Dermis microvascular lymphatic vessel endothelial cell (primary cell): ENCODE measurements around the gene GMPR2. TPM values are rescaled to one million over a fixed set of nuclear protein-coding genes. Genes with fewer than 3 reads are reported as not detected.
"Not testable (repeated sequence)": the region's sequence is repeated elsewhere in the genome, so short reads cannot be mapped to it uniquely, and the experiment has no call there.

Experiments
- DNase-seq, 2 donors: peaks; one replicate each; pipeline versions ENCODE4 v3.0.0 to v3.0.0-alpha.2; 2010; ENCODE audit warnings: low read depth in 2 of 2
- total RNA-seq: library from RNA; depleted of rRNA; stranded (reverse); fragments of >200 nt; gene quantifications from 2 replicates; pipeline ENCODE4 v1.2.1, GENCODE V29; 2014

The GMPR2 gene
- total RNA-seq, 1 donor from 2014 or later, result 81.9 TPM

DNA sequence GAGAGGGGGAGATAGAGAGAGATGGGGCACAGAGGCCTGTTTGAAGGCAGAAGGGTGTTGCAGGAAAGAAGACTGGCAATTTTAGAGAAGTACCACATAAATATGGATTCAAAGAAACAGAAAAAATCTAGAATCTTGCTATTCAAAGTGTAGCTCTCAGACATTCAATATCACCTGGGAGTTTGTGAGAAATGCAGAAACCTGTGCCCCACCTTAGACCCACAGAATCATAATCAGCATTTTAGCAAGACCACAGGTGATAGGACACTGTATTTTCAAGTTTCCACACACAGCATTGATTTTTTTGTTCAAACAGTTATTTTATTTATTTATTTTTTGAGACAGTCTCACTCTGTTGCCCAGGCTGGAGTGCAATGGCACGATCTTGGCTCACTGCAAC is 3.8 kb upstream of the GMPR2 start:
- DNase-seq, result no peak

DNA sequence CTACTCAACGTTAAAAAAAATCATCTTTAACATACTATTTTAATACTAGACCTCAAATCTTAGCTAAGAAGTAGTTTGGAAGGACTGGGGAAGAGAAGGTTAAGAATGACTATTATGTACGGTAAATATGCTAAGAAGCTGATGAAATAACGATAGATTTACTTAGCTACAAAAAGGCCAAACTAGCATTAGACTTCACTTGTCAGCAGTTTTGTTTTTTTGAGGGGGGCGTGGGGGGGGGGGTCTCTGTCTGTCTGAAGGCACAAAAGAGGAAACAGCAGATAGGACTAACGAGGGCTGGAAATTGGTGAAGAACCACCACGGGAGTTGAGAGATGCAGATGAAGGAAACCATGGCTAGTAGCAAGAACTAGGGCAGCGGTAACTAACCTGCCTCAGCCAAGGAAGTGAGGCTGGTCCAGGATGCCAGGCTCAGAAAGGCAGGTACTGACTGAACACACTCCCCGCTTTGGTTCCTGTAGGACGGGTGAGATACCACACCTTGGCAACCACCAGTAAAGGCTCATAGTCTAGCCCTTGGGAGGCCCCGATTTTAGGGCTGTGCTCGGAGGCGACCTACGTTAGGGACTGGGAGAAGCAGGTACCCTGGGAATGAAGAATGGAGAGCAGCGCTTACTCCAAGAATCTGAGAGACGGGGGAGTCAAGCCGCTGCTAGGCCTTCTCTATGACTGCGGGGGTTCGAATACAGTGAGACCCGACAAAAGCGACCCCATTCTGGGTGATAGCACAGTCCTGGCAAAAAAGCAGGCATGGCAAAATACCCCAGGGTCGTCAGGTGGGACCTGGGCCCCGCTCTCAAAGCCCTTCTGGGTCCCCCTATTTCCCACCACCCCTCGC is 1.2 kb upstream of the GMPR2 start:
- DNase-seq, result peak in 1 of 2 donors; percentile 17

DNA sequence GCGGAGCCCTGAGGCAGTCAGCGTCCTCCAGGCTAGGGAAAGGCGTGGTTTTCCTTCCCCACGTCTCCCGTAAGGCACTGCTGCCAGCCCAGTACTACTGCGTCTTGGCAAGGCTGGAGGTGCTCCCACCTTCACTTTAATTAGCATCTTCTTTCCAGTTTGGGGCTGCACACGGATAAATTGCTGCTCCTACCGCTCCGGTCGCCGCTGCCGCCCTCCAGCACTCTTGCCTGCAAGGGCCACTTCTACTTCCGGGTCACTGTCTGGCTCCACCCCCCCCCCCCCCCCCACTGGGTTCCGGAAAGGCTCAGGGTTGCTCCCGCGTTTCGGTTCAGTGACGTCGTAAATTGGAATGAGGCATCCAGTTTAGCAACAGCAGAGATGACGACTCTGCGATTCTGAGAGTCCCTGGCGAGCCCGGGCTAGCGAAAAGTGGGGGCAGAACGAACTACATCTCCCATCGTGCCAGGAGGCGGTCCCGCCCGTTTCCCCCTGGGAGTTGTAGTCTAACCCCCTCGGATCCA is 546 bp upstream of the GMPR2 start, which contains the start of gene NEDD8:
NEDD8 (minus strand) TSS at position 247 of the 524 bp plus-strand sequence; CDS start at position 147, 100 bp downstream.
- DNase-seq, result peak; percentile 93 to 96

DNA sequence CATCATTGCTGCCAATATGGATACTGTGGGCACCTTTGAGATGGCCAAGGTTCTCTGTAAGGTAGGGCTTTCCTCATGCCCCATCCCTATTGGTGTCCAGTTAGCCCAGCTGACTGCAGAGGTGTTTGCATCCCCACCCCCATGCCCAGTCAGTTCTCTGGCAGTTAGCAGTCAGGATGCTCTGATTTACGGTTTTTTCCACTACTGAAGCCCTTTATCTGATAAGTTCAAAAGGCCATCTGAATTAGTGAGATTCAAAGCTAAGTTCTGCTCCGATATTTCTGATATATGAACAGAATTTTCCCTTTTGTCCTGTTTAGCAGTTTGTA is 773 bp downstream of the GMPR2 start:
- DNase-seq, result peak; percentile 24 to 47

DNA sequence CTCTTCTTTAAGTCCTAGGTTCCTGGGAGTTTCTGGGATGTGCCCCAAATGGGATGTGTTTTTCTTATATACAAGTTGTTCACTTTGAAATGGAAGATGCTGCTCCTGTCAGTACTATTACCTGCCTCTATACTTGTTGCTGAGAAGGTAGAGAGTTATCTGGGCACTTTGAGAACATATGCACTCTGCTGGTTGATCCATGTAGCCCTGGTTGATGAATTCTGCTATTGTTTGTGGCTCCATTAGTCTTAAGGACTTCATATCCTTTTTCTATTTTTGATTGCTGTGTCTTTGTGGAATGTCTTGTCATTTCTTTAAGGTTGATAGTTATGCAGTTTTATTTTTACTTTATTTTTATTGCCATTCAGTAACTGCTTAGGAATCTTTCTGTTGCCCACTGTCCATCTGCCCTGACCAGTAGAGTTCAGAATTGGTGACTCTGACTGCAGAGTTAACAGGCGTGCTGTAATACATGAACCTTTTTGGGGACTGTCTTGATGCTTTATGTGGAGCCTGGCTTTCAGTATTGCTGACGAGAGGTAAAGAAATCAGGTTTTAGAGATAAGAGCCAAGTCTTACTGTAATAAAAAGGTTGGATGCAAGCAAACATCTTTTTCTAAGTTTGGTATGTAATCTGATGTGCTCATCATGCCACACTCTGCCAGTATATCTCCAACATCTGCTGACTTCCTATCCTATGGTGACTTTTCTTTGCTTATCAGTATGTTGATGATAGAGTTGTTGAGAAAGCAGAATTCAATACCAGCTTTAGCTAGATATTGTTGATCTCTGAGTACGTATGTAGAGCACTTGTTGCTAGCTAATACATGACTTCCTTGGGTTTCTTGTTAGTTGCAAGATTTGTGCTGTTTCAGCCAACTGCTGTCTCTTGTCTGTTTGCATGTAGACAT is 1.6 kb downstream of the GMPR2 start:
- DNase-seq, result no peak

DNA sequence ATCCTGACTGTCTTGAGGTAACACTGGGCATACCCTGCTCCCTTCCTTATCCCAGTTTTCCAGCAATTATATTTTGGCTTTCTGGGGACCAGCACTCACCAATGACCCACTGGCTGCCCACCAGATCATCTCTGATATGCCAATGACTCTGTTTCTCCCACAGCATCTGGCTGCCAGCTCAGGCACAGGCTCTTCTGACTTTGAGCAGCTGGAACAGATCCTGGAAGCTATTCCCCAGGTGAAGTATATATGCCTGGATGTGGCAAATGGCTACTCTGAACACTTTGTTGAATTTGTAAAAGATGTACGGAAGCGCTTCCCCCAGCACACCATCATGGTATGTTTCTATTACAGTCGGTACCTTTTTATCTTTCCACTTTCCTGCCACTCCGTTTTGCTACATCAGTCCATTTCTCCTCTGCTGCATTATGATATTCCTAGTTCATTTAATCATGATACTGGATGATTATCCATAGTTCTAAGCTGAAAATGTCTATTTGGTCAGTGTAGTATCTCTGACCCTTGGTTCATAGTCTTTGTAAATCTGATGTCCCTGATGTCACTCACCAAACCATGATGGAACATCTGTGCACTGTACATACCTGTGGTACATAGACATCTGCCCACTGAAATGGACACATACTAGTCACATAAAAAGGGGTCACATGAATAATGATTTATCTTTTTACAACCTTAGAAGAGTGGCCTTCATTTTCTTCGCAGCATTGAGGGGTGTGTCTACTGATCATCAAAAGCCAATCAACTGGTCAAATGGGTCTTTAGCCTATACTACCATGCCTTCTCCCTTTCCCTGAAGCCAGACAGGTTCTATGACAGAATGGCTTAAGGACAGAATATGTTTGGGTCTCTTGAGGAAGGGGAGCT is 3.3 kb downstream of the GMPR2 start:
- DNase-seq, result no peak

DNA sequence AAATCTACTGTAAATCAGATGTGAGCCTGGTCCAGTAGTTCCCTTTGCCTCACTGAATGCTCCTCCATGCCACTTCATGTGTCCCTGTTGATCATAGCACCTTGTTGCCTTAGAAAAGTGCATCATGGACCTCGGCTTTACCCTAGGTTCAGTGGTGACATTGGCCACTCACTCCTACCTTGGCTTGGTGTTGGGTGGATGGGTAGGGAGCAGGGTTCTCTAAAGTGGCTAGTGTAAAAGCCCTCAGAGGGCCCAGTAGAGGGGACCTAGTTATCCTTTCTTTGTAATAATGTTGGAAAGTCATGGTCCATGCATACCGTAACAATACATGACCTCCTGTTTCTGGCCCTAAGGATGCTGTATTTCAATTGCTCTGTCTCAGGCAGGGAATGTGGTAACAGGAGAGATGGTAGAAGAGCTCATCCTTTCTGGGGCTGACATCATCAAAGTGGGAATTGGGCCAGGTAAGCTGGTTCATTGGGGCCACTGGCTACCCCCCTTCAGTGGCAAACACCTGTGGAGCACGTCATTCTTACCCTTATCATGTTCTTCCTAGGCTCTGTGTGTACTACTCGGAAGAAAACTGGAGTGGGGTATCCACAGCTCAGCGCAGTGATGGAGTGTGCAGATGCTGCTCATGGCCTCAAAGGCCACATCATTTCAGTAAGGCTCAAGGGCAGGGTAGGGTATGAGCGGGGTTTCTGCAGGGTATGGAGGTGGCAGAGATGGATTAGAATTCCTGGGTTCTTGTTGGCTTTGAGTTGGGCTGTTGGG is 4.1 kb downstream of the GMPR2 start:
- DNase-seq, result no peak

DNA sequence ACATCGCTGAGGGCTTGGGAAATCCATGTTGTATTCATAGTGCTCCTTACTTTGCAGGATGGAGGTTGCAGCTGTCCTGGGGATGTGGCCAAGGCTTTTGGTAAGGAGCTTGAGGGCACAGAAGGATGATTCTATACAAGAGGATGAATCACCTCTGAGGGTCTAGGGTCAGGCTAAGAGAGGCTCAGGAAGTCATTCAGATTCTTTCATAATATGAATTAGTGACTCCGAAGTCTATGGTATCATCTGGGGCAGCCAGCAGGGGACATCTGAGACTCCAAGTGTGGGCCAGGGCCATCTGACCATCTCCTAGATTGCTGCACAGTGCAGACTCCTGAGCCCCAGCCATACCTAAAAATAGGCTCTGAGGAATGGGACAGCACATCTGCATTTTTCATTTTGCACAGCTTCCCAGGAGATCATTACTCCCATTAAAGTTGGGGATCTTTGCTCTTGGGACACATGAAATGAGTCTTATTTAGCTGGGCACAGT is 4.8 kb downstream of the GMPR2 start:
- no peak for DNase-seq

DNA sequence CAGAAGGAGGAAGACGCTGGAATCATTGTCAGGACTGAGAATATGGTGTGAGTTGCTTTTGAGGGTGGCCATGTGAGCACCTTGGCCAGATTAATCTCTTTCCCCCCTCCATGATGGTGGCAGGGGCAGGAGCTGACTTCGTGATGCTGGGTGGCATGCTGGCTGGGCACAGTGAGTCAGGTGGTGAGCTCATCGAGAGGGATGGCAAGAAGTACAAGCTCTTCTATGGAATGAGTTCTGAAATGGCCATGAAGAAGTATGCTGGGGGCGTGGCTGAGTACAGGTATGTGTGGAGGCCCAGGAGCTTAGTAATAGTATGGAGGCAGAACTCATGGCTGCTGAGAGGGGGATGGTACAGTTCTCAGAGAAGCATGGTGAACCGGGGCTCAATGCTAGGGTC is 5.4 kb downstream of the GMPR2 start:
- no peak for DNase-seq

DNA sequence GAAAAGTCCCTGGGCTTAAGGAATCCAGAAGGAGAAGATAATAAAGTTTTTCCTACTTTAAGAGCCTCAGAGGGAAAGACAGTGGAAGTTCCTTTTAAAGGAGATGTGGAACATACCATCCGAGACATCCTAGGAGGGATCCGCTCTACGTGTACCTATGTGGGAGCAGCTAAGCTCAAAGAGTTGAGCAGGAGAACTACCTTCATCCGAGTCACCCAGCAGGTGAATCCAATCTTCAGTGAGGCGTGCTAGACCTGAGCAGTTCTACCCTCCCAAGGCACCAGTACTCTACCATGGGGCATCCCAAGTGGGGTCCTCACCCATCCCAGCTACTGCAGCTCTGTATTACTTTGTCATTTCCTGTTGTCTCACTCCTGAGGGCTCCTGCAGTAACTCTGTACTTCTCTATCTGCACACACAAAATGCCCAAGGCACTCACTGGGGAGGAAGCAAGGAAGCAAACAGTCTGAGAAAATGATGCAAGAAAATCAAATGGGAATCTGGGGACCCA is 5.9 kb downstream of the GMPR2 start:
- DNase-seq, result no peak

DNA sequence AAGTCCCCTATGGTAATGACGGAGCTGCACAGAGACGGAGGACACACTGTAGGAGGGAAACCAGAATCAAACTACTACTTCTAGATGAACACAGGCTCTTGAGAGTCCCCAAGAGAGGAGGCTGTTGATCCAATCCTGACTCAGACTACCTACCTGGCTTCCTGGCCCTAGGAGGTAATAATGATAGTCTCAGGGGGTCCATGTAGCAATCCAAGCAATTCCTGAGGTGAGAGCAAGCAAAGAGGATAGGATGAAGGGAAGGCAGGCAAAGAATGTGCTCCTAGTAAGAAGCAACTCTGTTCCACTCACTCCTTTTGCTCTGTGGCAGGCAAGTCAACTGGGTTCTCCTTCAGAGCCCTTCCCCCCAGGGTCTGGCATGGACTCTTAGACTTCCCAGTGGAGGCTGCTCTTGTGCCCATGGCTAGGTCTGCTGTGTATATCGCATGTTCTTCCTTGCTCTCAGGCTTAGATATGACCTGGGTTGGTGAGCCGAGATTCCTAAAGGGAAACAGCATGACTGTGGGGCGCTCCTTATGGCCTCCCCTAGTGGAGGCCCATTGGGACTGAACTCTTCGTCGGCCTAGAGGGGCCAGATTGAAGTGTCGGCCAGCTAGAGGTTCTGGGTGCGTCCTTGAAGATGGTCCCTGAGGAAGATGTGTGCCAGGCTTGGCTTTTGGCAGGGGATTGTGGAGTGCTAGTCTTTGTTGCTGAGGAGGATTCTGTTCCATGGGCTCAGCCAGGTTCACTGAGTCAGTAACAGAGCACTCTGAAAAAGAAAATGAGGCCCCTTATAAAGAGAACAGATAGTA is 7.6 kb downstream of the GMPR2 start:
- DNase-seq, result no peak

DNA sequence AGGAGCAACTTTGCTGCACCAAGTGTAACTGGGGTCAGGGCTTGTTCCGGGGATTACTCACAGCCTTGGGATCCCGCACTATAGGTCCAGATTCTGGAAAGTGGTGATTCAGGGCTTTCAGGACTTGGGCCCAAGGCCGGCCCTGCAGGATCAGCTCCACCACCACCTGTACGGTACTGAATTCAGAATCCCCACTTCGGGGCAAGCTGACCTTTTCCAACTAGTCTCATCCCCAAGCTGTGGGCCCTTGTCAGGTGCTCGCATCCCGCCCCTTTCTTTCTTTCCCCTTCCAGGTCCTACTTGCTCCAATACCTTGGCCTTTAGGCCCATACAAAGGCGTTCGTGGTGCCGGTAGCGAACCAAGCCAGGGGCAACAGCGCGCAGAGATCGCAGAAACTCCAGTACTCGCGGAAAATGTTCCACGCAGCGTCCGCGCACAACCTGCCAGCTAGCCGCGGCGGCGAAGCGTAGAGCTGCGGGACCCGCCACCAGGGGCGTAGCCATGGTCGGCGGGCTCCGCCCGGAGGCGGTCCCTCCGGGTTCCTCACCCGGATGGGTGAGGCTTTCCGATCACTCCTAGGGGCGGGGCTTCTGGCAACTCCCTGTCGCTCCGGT is 9.2 kb downstream of the GMPR2 start:
- DNase-seq, result peak; percentile 87 to 92

DNA sequence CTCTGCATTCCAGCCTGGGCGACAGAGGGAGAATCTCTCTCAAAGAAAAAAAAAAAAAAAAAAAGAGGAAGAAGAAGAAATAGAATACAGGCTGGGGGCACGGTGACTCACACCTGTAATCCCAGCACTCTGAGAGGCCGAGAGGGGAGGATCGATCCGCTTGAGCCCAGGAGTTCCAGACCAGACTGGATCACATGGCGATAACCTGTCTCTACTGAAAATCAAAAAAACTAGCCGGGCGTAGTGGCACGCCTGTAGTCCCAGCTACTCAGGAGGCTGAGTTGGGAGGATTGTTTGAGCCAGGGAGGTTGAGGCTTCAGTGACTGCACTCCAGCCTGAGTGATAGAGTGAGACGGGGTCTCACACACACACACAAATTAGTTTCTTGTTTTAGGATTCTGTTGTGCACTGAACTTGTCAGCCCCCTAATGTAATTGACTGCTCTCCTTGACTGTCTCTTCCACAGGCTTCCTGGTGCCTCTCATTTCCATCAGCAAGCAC is 10.7 kb downstream of the GMPR2 start:
- DNase-seq, result peak in 1 of 2 donors; percentile 47

DNA sequence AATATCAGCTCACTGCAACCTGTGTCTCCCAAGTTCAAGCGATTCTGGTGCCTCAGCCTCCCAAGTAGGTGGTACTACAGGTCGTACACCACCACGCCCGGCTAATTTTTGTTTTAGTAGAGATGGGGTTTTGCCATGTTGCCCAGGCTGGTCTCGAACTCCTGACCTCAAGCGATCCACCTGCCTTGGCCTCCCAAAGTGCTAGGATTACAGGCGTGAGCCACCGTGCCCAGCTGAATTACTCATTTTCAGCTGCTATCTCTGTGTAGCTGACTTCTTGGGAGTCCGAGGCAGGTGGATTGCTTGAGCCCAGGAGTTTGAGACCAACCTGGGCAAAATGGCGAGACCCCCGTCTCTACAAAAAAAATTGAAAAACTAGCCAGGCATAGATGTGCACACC is 12.6 kb downstream of the GMPR2 start:
- not testable (repeated sequence) for DNase-seq

DNA sequence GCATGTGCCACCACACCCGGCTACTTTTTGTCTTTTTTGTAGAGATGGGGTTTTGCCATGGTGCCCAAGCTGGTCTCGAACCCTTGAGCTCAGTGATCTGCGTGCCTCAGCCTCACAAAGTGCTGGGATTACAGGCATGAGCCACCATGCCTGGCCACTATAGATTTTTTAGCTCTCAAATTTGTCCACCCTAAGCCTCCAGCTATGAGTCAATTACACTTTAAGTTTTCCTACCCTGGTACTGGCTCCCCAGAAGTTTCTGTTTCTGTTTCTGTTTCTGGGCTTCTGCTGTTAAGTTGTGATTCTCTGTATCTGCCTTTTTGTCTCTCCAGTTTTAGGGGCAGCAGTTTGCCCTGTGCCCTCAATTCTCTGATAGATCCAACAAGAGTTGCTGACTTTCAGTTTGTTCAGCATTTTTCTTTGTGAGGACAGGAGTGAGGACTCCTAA is 14.1 kb downstream of the GMPR2 start:
- no peak for DNase-seq

DNA sequence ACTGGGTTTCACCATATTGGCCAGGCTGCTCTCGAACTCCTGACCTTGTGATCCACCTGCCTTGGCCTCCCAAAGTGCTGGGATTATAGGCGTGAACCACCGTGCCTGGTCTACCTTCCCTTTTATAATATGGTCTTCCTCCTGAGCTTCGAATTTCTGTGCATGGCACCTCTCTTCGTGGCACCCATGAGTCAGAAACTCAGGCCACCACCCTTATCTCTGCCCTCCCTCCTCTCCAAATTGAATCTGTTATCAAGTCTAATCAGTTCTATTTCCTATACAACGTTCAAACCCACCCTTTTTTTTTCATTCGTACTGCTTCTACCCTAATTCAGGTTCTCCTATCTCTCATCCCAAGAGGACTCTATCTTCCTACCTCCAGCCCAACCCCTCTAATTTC is 14.7 kb downstream of the GMPR2 start:
- DNase-seq, result no peak

DNA sequence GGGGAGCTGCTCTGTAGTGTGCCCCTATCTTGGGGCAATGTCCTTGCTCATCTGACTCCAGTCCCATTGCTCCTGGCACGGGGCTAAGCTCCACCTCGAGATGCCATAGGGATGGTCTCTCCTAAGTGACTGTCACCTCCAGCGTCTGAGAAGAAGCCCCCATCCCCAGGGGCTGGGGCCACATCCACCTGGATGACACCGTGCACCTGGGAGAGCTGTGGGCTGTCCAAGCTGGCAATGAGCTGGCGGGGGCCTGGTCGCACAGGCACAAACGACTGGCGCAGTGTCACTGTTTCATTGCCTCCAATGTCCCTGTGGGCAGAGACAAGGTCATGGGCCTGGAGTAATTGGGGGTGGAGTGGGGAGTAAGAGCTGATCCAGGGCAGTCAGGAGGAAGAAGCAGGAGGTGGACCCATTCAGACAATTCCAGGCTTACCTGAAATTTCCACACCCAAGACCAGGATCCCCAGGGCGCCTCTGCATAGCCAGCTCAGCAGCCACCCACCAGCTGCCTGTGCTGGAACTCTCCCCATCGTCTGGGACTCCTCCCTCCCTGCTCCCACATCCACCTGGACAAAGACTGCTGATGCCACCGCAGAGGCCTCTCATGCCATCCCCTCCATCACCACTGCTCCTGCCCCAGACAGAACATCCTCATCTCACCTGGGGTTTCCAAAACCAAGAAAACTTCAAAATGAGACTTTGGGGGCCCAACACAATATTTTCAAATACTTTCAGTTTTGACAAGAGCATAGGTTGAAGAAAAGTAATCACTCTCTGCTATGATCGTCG is 16.7 kb downstream of the GMPR2 start:
- DNase-seq, result no peak

DNA sequence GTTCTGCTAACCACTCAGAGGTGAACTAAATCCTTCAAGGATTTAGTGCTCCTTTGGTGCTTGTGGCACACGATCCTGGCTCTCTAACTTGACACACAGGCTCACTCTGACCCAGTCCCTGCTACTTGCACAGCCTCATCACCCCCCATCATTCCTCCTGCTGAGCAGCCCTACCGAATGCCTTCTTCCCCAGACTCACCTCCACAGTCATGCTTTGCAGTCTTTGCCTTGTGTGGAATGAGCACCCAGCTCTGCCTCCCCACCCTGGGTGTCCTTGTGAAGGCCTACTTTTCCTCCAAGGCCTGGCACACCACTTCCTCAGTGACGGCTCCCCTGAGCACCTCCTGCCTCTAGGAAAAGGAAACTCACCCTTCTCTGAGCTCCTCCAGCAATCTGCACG is 17.6 kb downstream of the GMPR2 start:
- no peak for DNase-seq
